CD4-positive, alpha-beta T cell treated with Interleukin-2 at 100 ng/mL for 4 hours (primary cell): ENCODE data around the gene PPAN.

Source experiments
- DNase-seq: peaks from one replicate; pipeline ENCODE4 v3.0.0-alpha.2; 2020; ENCODE audit warnings: low spot score

The PPAN gene

DNA sequence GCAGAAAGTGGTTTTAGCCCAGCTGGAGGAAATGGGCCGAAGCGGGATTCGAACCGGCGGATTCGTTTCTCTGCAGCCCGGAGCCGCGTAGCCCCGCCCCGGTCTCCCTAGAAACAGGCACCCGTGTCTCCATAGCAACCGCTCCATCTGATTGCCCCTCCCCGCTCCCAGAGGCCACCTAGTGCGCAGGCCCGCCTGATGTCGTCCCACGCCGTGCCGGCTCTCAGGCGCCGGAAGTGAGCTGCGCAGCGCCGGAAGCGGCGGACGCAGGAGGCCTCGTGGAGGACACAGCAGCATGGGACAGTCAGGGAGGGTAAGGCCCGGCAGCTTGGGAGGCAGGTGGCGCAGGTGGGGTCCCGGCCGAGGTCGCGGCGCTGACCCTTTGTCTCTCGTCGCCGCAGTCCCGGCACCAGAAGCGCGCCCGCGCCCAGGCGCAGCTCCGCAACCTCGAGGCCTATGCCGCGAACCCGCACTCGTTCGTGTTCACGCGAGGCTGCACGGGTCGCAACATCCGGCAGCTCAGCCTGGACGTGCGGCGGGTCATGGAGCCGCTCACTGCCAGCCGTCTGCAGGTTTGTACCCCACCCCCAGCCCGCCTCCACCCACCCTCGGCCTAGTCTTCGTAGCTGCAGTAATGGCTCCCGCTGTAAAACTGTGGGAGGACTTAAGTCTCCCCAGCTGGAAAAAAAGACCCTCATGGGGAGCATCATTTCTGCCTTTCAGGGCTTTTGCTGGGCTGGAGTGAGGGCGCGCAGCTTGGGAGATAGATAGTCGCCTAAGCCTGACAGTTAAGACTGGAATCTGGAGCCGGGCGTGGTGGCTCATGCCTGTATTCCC, at the start of gene PPAN:
Gene PPAN (plus strand): TSS at position 263 of the 837 bp plus-strand sequence. CDS start 33 bp downstream, at position 296.
- DNase-seq: peak; percentile 98

DNA sequence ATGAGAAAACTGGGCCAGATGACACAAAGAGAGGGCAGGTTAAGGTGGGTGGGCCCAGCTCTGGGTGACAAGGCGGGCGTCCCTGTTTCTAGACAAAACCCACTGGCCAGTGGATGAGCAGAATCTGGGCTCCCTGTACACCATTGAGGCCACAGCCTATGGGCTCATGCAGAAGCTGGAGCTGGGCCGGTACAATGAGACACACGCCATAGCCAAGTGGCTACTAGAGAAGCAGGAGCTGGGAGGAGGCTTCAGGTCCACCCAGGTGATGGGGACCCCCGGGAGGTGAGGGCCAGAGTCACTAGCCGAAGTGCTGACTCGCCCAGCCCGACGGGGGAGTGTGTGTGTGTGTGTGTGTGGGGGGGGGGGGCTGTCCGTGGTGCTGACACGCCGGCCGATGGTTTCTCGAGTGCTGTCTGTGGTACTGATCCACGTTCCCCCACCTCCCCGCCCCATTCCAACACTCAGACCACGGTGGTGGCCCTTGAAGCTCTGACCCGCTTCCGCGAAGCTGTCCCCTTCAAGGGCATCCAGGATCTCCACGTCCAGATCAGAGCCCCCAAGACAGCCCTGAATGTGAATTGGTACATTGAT, 44.3 kb upstream of the PPAN start:
- DNase-seq: no peak

GRCh38 chr19:10068205-10068604, 38.0 kb upstream of the PPAN start:
- peak; percentile 10 for DNase-seq

- DNase-seq: no peak
These were observed 37.1 kb upstream of the PPAN start for GRCh38 chr19:10069046-10069445.

GRCh38 chr19:10070730-10071446, 35.3 kb upstream of the PPAN start:
- no peak for DNase-seq

GRCh38 chr19:10074153-10074552, 32.0 kb upstream of the PPAN start:
- peak; percentile 64 for DNase-seq

- DNase-seq: no peak
These were observed 29.6 kb upstream of the PPAN start for GRCh38 chr19:10076535-10076934.

- DNase-seq: no peak
These were observed 27.8 kb upstream of the PPAN start for GRCh38 chr19:10078329-10078728.

DNA sequence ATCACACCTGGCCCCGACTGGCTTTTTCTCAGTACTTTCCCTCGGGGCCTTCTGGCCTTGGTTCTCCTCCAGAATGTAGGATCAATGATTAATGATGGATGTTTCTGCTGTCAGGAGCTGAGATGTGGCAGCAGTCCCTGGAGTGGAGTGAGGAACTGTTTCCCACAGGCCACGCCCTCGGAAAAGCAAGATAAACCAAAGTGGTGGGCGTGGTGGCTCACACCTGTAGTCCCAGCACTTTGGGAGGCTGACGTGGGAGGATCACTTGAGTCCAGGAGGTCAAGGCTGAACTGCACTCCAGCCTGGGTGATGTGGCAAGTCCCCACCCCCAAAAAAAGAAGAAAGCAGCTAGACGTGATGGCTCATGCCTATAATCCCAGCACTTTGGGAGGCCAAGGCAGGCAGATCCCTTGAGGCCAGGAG, 27.1 kb upstream of the PPAN start:
- no peak for DNase-seq

DNA sequence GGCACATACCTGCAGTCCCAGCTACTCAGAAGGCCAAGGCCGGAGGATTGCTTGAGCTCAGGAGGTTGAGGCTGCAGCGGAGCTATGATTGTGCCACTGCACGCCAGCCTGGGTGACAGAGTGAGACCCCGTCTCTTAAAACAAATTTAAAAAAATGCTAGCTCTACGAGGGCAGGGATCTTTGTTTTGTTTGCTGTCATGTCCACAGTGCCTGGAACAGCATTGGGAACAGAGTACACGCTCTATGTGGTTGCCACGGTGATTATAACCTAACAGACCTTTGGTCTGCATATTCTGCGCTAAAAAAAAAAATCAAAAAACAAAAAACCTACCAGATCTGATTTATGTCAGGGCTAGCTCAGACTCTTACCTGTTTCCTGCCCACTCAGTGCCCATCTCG, 22.3 kb upstream of the PPAN start:
- no peak for DNase-seq

DNA sequence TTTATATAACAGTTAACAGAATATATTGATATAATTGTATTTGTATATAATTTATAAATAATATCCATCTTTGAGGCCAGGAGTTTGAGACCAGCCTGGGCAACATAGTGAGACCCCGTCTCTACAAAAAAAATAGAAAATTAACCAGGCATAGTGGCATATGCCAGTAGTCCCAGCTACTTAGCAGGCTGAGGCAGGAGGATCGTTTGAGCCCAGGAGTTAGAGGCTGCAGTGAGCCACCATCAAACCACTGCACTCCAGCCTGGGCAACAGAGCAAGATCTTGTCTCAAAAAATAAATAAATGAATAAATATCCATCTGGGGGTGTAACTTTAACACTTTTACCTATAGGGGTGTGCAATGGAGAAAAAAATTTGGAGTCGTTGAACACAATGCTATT, 21.4 kb upstream of the PPAN start:
- no peak for DNase-seq

GRCh38 chr19:10085641-10086590, 20.2 kb upstream of the PPAN start, which contains the start of gene SHFL:
TSS of gene SHFL (plus strand) at chr19:10086317. CDS start at chr19:10086428, 111 bp downstream.
- DNase-seq: peak; percentile 87

- peak; percentile 30 for DNase-seq
These were observed 19.5 kb upstream of the PPAN start for GRCh38 chr19:10086591-10087192.

- DNase-seq: no peak
These were observed 18.7 kb upstream of the PPAN start for GRCh38 chr19:10087296-10088061.

DNA sequence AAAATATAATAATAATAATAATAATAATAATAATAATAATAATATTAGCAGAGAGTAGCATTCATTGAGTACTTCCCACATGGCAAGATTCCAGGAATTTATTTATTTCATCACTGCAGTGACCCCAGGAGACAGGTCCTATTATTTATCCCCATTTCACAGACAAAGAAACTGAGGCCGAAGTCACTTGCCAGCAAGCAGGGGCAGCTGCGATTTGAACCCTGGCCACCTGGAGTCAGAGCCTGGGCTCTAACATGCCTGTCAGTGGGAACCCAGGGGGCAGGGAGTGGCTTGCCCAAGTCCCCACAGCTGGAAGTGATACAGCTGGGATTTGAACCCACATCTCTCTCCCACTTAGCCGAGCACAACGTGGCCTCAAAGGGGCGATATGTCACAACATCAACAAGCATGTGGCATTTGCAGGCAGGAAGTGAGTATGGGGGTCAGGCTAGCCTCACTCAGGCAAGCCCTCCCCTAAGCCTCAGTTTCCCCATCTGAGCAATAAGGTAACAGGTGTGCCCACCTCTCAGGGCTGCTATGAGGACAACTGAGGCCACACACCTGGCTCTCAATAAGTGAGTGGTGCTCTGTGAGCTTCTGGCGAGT, 17.1 kb upstream of the PPAN start:
- no peak for DNase-seq

- DNase-seq: no peak
These were observed 16.3 kb upstream of the PPAN start for GRCh38 chr19:10089801-10090375.

GRCh38 chr19:10091370-10091687, 14.8 kb upstream of the PPAN start:
- no peak for DNase-seq

GRCh38 chr19:10091895-10092641, 14.1 kb upstream of the PPAN start:
- DNase-seq: no peak

- DNase-seq: no peak
These were observed 13.4 kb upstream of the PPAN start for GRCh38 chr19:10092648-10093294.
